Activated CD8-positive, alpha-beta memory T cell treated with anti-CD3 and anti-CD28 coated beads, Interleukin-2, amount 50 U/mL, for 48 hours (primary cell): ENCODE results near the gene ING5.
A peak's percentile ranks its signal among the peaks of the same experiment; 100 is the strongest.

Experiments used
- DNase-seq: peaks from one replicate; pipeline ENCODE4 v3.0.0-alpha.2; 2020

ING5 gene

GRCh38 chr2:241673189-241673663, 28.6 kb upstream of the ING5 start:
- no peak for DNase-seq

DNA sequence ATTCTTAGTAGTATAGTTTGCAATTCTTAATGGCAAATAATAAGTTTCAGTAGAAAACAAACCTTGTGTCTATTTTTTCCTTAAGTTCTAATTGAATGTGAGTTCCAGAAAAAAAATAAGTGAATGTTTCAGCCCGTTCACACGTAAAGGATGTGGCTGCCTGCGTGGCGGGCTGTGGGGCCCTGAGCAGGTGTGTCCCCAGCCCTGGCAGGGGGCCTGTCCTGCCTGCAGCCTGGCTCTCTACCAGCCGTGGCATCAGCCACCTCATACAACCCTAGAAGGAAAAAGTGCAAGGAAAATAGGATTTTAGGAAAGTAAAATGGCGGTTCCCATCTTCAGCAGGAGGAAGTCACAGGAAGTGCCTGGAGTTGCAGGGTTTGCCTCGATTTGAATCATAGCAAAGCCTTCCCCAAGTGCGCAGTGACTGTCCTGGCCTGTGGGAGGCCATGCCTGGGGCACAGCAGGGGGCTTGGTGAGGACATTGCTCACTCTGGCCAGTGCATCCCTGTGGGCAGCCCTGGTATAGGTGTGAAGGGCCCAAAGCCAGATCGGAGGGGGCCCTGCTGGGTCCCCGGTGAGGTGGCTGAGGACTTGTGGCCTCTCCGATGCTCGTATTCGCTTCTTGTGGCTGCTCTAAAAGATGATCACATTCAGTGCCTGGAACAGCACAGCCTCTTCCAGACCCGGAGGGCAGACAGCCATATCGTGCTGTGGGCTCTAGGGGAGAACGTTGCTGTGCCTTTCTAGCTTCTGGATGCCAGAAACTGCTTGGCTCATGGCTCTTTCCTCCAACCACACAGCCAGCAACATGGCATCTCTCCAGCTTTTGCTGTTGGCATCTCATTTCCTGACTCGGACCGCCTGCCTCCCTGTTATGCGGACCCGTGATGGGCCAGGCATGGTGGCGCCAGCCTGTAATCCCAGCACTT, 27.8 kb upstream of the ING5 start:
- no peak for DNase-seq

DNA sequence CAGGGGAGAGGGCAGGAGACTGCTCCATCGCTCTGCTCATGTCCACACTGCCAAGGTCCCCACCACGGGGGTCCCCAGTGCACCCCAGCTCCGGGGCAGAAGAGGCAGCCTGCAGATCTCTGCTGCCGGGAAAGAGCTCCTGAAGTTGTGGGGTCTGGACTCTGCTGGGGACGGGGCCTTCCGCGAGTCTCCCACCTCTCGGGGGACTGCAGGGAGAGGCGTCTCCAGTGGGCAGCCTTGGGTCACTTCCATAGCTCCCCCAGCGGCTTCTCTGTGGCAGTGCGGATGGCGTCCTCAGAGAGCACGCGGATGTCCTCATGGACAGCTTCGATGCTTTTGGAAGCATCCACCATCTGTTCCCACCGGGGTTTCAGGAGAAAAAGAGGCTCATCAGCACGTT, 26.0 kb upstream of the ING5 start:
- DNase-seq, result no peak

DNA sequence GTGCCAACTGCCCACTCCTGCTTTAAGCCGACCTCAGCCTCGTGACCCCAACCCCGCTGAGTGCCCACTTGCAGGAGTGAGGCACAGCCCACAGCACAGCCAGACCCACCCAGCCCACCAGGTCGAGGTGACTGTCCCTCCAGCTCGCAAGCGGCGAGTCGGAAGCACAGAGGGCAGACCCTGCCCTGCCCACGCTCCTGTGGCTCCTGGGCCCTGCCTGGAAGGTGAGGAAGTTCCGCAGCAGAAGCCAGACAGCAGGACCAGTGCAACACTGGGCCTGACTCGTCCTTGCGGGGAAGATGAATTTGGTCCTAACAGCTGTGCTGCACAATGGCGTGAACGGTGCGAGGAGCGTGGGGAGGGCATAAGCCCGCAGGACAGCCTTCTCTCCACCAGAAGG, 25.2 kb upstream of the ING5 start:
- no peak for DNase-seq

- no peak for DNase-seq
Measured at GRCh38 chr2:241677392-241677791, 24.4 kb upstream of the ING5 start.

DNA sequence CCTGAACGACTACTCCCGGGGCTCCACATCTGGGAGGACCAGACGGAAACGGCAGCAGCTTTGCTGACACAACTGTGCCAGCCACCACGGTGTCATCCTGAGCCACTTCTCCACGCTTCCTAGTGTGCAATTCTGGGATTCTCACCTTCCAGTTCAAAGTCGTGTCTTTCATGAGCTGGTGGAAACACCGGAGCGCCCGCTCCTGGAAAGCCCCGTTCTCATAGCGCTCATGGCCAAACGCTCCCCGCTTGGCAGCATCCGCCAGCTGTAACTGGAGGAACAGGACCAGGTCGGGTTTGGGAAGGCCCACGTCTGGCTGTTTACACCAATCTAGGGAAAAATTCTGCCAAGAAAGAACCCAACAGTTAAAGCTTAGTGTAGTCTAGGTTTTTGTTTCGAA, 23.5 kb upstream of the ING5 start:
- no peak for DNase-seq

- DNase-seq, result no peak
Measured at GRCh38 chr2:241678784-241679540, 22.9 kb upstream of the ING5 start.

GRCh38 chr2:241680044-241680443, 21.8 kb upstream of the ING5 start:
- DNase-seq, result no peak

GRCh38 chr2:241680827-241681599, 20.8 kb upstream of the ING5 start:
- DNase-seq, result no peak

GRCh38 chr2:241686324-241686649, 15.6 kb upstream of the ING5 start:
- no peak for DNase-seq

DNA sequence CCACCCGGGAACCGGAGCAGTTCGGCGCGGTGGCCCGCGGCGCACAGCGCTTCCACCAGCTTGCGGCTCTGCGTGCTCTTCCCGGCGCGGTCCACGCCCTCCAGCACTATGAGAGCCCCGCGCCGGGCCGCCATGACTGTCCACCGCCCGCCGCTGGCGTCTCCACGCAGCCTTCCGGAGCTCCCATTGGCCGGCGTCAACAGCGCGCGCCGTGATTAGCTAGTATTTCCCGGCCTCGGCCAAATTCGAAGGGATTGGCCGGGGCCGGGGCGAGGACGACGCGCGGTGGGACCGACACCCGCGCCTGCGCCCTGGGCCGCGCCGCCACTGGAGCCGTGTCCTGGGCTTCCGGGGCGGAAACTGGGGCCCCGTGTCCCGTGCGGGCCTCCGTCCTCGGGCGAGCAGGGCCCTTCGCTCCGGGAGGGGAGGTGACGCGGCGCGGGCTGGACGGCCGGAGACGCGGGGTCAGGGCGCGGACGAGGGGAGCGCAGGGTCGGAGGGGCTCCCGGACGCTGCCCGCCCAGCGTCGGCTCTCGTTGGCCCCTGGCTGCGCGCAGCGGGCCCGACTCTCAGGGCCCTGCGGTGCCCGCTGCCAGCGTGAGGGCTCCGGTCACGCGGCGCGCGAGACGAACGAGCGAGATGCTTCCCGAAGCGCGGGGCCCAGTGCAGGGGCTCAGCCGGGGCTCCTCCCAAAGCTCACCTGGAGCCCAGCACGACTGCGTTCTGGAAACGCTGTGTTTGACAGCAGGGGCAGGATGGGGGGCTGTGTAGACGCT, 15.0 kb upstream of the ING5 start, which contains the start of gene DTYMK:
DTYMK (minus strand) TSS at position 166 of the 776 bp plus-strand sequence; CDS start at position 134, 32 bp downstream.
- DNase-seq, result peak; percentile 98

GRCh38 chr2:241689306-241689705, 12.5 kb upstream of the ING5 start:
- no peak for DNase-seq

- no peak for DNase-seq
Measured at GRCh38 chr2:241690202-241690717, 11.6 kb upstream of the ING5 start.

DNA sequence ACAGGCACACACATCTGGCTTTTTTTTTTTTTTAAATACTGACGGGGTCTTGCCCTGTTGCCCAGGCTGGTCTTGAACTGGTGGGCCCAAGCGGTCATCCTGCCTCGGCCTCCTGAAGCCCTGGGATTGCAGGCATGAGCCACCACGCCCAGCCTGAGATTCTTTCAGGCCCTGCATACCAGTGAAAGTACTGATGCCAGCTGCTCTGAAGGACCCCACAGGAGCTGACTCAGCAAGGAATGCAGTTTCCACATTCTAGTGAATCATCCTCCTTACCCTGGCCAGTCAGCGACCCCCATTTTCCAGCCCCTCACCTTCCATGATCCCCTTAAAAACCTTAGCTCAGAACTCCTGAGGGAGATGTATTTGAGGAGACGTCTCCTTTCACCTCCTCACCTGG, 9.4 kb upstream of the ING5 start:
- no peak for DNase-seq

- no peak for DNase-seq
Measured at GRCh38 chr2:241695651-241696050, 6.2 kb upstream of the ING5 start.

- no peak for DNase-seq
Measured at GRCh38 chr2:241701149-241701398, 765 bp upstream of the ING5 start.

GRCh38 chr2:241702155-241703031, 554 bp downstream of the ING5 start:
- DNase-seq, result peak; percentile 98

DNA sequence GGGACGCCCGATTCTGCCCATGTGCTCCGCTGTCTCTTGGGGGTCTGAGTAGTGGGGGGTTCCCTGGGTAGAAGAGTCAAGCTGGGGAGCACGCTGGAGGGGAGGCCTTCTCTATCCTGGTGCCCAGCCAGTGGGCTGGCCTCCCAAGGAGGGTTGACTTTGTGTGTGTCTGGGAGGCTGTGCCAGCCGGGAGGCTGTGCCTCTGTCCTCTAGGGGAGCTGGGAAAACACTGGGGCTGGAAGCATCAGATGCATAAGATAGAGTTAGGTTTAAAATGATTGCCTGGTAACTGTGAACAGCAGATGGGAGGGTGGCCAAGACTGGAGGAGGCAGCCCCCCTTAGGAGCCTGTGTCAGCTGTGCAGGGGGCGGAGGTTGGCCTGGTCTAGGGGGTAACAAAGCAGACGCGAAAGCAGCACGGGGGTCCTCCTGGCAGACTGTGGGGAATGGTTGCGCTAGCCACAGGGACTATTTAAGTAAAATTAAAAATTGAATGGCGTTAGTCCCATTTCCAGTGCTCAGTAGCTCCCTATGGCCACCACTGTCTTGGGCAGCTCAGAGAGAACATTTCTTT, 1.3 kb downstream of the ING5 start:
- no peak for DNase-seq

GRCh38 chr2:241706537-241706936, 4.7 kb downstream of the ING5 start:
- no peak for DNase-seq

GRCh38 chr2:241708879-241709278, 7.0 kb downstream of the ING5 start:
- no peak for DNase-seq

- DNase-seq, result no peak
Measured at GRCh38 chr2:241719093-241719492, 17.3 kb downstream of the ING5 start.
